GM19455 (cell line): Measurements from ENCODE around the gene SFXN4.
"Not testable (repeated sequence)": the region's sequence is repeated elsewhere in the genome, so short reads cannot be mapped to it uniquely, and the experiment has no call there.

Experiments
- ATAC-seq: cut with Tn5 transposase; IDR thresholded peaks from one replicate; pipeline ENCODE4 v1.9.1; 2021; ENCODE audit not compliant: unreplicated experiment

SFXN4 gene

DNA sequence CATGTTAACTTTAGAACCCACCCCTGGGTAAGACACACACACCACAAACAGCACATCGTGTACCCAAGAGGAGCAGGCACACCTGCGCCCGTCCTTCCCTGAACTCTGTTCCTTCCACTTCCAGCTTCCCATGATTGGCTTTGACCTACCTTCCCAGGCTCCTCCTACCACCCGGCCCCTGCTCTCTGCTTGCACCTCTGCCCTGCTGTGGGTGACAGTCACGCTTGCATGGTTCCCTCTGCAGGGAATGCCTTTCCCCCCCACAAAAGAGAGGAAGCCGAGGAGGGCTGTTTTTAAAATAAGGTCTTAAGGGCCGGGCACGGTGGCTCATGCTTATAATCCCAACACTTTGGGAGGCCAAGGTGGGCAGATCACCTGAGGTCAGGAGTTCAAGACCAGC is 16.4 kb downstream of the SFXN4 start:
- no peak for ATAC-seq

DNA sequence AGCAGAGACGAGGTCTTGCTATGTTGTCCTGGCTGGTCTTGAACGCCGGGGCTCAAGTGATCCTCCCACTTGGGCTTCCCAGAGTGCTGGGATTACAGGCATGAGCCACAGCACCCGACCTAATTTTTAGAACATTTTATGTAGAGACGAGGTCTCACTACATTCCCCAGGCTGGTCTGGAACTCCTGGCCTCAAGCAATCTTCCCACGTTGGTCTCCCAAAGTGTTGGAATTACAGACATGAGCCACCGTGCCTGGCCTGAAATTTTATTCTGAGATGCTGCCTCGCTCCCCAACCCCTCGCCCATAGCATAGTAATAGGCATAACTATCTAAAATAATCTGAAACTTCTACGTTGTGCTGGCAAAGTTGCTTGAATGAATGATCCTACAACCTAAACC is 21.9 kb downstream of the SFXN4 start:
- ATAC-seq: no peak

DNA sequence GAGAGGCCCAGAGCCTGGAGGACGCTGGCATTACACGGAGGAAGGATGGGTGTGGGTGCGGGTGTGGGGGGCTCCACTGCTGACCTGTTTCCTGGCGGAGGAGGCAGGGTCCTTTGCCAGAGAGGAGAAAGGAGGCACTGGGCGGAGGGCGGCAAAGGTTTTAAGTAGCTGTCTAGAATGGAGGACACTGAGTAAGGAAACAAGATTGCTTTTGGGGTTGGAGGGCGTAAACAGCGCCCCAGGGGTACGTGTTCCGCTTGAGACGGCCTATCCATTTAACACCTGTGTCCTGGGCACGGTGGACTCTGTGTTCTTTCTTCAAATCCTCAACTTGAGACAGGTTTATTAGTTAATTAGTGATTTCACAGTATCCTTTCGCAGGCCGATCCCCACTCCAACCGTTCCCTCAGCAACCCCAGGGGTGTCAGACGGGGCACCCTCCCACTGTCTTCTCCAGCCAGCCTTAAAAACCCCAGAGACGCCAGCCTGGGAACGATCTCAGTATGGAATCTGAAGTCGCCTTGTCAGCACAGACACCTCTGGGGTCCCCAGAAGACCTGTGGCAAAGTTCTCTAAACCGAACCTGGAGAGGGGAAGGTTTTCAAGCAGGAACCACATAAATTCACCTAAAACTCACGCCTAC is 24.8 kb downstream of the SFXN4 start:
- ATAC-seq: no peak

- ATAC-seq: no peak
Measured at GRCh38 chr10:119139464-119140067, 25.9 kb downstream of the SFXN4 start.

GRCh38 chr10:119138346-119139306 is 26.9 kb downstream of the SFXN4 start:
- no peak for ATAC-seq

DNA sequence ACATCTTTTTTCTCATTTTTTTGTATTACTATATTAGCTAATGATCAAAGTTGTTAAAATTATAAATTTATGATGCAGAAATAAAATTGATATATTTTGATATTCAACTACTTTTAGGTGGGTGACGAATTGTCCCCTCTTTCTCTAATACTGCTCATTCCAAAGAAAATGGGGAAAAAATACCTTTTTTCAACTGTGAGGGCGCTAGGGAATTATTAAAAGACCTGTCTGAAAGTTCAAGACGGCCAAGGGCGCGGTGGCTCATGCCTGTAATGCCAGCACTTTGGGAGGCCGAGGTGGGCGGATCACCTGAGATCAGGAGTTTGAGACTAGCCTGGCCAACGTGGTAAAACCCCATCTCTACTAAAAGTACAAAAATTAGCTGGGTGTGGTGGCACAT is 27.6 kb downstream of the SFXN4 start:
- not testable (repeated sequence) for ATAC-seq

GRCh38 chr10:119136084-119136483 is 29.4 kb downstream of the SFXN4 start:
- ATAC-seq: no peak

DNA sequence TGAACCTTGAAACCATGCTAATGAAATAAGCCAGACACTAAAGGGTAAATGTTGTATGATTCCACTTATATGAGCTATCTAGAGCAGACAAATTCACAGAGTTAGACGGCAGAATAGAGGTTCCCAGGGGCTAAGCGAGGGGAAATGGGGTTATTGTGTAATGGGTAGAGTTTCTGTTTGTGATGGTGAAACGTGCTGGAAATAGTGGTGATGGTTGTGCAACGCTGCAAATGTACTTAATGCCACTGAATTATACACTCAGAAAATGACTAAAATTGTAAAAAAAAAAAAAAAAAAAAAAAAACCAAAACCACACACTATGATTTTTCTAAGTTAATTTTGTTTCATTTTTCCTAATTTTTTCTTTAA is 30.0 kb downstream of the SFXN4 start:
- no peak for ATAC-seq

DNA sequence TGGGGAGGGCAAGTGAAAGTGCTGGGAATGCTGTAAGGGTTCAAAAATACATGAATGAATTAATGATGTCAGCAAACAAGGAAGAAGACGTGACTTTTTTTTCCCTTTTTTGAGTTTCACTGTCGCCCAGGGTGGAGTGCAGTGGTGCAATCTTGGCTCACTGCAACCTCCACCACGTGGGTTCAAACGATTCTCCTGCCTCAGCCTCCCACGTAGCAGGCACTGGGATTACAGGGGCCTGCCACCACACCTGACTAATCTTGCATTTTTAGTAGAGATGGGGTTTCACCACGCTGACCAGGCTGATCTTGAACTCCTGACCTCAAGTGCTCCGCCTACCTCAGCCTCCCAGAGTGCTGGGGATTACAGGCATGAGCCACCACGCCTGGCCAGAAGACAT is 31.6 kb downstream of the SFXN4 start:
- ATAC-seq: no peak

DNA sequence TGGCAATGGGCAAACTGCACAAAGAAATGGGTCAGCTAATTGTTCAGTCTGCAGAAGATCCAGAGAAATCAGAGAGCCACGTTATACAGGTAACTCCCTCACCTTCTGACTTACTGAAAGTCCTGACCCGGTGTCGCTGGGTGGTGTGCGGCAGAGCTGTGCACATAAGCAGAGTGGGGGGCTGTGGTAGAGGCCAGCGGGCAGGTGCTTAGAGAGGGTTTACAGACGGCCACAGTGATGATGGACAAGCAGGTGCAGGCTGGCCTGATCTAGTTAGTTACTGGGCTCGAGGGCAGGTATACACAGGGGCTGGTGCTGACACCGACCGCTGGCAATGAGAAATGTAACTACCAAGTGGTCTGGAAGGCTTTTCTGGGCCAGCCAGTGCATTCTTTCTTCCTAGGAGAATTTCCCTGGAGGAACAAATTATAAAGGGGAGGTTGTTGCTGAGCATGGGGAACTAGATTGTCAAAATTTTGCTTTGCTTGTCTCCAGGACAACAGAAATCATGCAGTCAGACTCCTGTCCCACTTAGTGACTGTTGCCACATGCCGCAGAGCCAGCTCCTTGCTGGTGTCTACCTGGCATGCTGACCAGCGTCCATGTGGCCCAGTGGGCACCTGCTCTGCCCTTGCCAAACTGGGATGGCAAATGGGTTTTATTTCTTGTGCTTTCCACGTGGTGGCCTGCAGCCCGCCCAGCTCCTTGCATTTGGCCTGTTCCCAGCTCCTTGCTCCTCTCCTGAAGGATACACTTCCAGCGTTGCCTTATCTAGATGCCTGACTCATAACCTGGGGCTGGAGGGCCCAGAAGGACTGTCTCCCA is 32.8 kb downstream of the SFXN4 start:
- ATAC-seq: no peak

GRCh38 chr10:119131512-119132240 is 33.8 kb downstream of the SFXN4 start:
- no peak for ATAC-seq

GRCh38 chr10:119129721-119130120 is 35.8 kb downstream of the SFXN4 start:
- no peak for ATAC-seq

DNA sequence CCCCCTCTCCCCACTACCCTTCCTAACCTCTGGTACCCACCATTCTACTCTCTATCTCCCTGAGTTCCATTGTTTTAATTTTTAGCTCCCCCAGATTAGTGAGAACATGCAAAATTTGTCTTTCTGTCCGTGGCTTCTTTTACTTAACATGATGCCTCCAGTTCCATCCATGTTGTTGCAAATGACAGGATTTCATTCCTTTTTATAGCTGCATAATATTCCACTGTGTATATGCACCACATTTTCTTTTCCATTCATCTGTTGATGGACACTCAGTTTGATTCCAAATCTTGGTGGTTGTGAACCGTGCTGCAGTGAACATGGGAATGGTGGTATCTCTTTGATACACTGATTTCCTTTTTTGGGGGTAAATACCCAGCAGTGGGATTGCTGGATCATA is 39.6 kb downstream of the SFXN4 start:
- ATAC-seq: no peak

DNA sequence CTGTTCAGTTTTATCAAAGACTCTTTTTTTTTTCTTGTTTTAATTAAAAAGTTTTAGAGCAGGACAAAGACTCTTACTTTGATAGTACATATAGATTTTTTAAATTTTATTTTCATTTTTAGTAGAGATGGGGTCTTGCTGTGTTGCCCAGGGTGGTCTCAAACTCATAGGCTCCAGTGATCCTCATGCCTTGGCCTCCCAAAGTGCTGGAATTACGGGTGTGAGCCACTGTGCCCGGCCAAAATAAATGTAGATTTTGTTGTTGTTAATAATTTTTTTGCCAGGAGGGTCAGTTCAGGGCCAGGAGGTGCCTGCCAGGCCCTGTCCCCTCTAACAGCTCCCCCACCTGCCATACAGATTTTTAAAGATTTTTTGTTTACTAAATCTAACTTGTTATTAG is 44.6 kb downstream of the SFXN4 start:
- ATAC-seq: no peak

GRCh38 chr10:119120413-119120867 is 45.1 kb downstream of the SFXN4 start:
- peak; percentile 87 for ATAC-seq

DNA sequence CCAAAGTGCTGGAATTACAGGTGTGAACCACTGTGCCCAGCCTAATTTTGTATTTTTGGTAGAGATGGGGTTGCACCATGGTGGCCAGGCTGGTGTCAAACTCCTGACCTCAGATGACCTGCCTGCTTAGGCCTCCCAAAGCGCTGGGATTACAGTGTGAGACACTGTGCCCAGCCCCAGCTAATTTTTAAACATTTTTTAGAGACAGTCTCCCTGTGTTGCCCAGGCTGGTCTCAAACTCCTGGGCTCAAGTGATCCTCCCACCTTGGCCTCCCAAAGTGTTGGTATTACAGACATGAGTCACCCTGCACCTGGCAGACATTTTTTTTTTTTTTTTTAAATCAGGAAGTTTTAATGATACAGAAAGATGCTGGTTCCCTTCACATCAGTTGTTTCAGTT is 46.1 kb downstream of the SFXN4 start:
- no peak for ATAC-seq

DNA sequence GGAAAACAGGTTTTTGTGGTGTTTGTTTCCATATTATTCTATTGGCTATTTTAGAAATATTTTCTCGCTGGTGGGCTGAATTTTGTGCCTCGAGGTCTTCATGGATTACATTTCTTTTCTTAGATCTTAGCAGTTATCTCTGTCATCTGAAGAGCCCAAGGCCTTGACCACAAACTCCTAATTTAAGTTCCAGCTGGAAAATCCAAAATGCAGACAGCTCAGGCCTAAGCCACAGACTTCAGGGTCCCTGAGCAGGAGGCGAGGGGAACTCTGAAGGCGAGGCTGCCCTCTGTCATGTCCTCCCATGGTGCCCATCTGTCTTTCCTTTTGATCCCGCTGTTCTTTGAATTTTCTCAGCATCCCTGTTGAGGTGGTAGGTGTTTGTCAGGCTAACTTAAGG is 47.3 kb downstream of the SFXN4 start:
- no peak for ATAC-seq

GRCh38 chr10:119116326-119116951 is 49.1 kb downstream of the SFXN4 start:
- no peak for ATAC-seq

DNA sequence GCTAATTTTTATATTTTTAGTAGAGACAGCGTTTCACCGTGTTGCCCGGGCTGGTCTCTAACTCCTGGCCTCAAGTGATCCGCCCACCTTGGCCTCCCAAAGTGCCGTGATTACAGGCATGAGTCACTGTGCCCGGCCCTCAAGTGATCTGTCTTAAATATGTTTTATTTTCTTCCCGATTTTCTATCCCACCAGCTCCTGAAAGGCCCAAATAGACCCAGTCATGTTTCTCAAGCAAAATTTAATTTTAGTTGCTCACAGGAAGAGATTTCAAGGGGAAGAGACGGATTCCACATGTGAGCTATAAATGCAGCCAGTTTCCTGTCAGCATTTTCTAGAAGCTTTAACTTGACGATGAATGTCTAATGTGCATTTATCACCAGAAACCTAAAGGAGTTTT is 49.6 kb downstream of the SFXN4 start:
- no peak for ATAC-seq
